ENCODE results near the gene ITSN2. TPM values are rescaled to one million over a fixed set of nuclear protein-coding genes. Genes with fewer than 3 reads are reported as not detected.

Gene ITSN2
- total and polyA plus RNA-seq, 2 of the 8 experiments (the other 6 are each of a cell fraction or from before 2014, with no cell fraction given) = 9.3 to 17.0 TPM

- 82% methylated on average over 3 of the region's 3 CpGs; no CpG with 5 or more reads in 1 of the 2 experiments for WGBS, 2 experiments (ENCODE audit: extremely low coverage in 1 of 2, insufficient coverage in 1 of 2, insufficient read length in 1 of 2, insufficient replicate concordance in 2 of 2, low coverage in 1 of 2, low lambda C conversion rate in 2 of 2, missing lambda C conversion rate in 1 of 2)
- Histone ChIP-seq H2BK120ac (replicated peaks; ENCODE audit: low read depth, low read length) (no peak overlapping the region), H3K14ac (ENCODE audit: insufficient read length) (no peak overlapping the region), H2AFZ (ENCODE audit: low read length) (no peak overlapping the region), H2BK20ac (ENCODE audit: low read length) (no peak overlapping the region), H3K79me2 (ENCODE audit: control insufficient read depth in 1 of 2, insufficient read depth in 2 of 2, low read length in 2 of 2) (no peaks in the 10 kb centered on the region), H2AK5ac (ENCODE audit: low read depth, low read length) (no peak overlapping the region), H3K4ac (replicated peaks; ENCODE audit: insufficient read length, low read depth, low read length) (no peak overlapping the region), H4K91ac (replicated peaks; ENCODE audit: insufficient read length, low read length) (no peak overlapping the region), H3K36me3 (ENCODE audit: control insufficient read depth in 2 of 4, insufficient read depth in 4 of 4, low read length in 3 of 4) (no peaks in the 10 kb centered on the region), H3K79me1 (ENCODE audit: low read depth, low read length) (no peaks in the 10 kb centered on the region), H3K27me3 (replicated peaks in 1 of 4; ENCODE audit: control insufficient read depth in 3 of 4, extremely low read depth in 1 of 4, insufficient read depth in 3 of 4, low read length in 3 of 4) (no peaks in the 10 kb centered on the region), H3K4me3 (ENCODE audit: extremely low read depth in 1 of 4, insufficient read depth in 2 of 4, low read depth in 3 of 4, low read length in 4 of 4) (no peak overlapping the region), H3K23me2 (ENCODE audit: low read depth, low read length) (no peaks in the 10 kb centered on the region), H3K27ac (ENCODE audit: low read depth, low read length) (no peak overlapping the region), H4K8ac (ENCODE audit: extremely low read depth, insufficient read depth, low read length) (no peak overlapping the region), H3K18ac (ENCODE audit: extremely low read depth, low read length) (no peak overlapping the region), H3K56ac (replicated peaks; ENCODE audit: insufficient read length, low read depth, low read length) (no peak overlapping the region), H2BK5ac (ENCODE audit: low read depth, low read length) (no peak overlapping the region), H3K4me2 (ENCODE audit: insufficient read depth in 1 of 2, low read depth in 2 of 2, low read length in 2 of 2) (no peak overlapping the region), H4K5ac (ENCODE audit: insufficient read length, low read depth, low read length) (no peak overlapping the region), H3K4me1 (replicated peaks in 1 of 4; ENCODE audit: control insufficient read depth in 3 of 4, insufficient read depth in 4 of 4, low read length in 3 of 4) (no peaks in the 10 kb centered on the region), H2BK15ac (ENCODE audit: low read length) (no peak overlapping the region), H3K23ac (ENCODE audit: insufficient read length) (no peak overlapping the region), H2BK12ac (ENCODE audit: low read depth, low read length) (no peak overlapping the region), H4K20me1 (replicated peaks in 1 of 2; ENCODE audit: control insufficient read depth in 1 of 2, insufficient read depth in 2 of 2, low read length in 2 of 2) (no peaks in the 10 kb centered on the region), H3K9ac (replicated peaks in 1 of 4; ENCODE audit: extremely low read depth in 1 of 4, low read depth in 3 of 4, low read length in 3 of 4) (no peak overlapping the region), H3K9me3 (ENCODE audit: insufficient read depth in 2 of 2, low read depth in 1 of 2, low read length in 1 of 2) (no peaks in the 10 kb centered on the region)
- FAIRE-seq = no peak
- ChIA-PET POLR2A (ENCODE audit: partially characterized antibody) (interaction anchor here (1.2 kb wide), 1 partner anchor 9 kb away, joined by 6 read pairs; the partner anchor contains the start of gene ITSN2), CTCF (ENCODE audit: partially characterized antibody) (interaction anchor here (0.5 to 1.2 kb wide), 4 partner anchors 10 to 48 kb away, joined by 3 to 5 read pairs (median 3); no protein-coding TSS in a partner anchor)
- no peak for DNase-seq (ENCODE audit: low read depth in 1 of 2, low spot score in 2 of 2)
- TF ChIP-seq CHD7 (IDR thresholded peaks at IDR 0.05; ENCODE audit: insufficient replicate concordance, low read length) = no peak
Observed at GRCh38 chr2:24351627-24351938, 8.8 kb downstream of the ITSN2 start.

All from H1 (cell line).